ENCODE results near the gene PPL. TPM values are rescaled to one million over a fixed set of nuclear protein-coding genes. Genes with fewer than 3 reads are reported as not detected.

PPL gene
- total RNA-seq, 1 donor from 2014 or later: 5.6 TPM

GRCh38 chr16:4895366-4895765 lies 41.6 kb downstream of the PPL start:
- intact Hi-C loops (cut with DNase I): no loop called here
- DNase-seq (ENCODE audit: low spot score): no peak

DNA sequence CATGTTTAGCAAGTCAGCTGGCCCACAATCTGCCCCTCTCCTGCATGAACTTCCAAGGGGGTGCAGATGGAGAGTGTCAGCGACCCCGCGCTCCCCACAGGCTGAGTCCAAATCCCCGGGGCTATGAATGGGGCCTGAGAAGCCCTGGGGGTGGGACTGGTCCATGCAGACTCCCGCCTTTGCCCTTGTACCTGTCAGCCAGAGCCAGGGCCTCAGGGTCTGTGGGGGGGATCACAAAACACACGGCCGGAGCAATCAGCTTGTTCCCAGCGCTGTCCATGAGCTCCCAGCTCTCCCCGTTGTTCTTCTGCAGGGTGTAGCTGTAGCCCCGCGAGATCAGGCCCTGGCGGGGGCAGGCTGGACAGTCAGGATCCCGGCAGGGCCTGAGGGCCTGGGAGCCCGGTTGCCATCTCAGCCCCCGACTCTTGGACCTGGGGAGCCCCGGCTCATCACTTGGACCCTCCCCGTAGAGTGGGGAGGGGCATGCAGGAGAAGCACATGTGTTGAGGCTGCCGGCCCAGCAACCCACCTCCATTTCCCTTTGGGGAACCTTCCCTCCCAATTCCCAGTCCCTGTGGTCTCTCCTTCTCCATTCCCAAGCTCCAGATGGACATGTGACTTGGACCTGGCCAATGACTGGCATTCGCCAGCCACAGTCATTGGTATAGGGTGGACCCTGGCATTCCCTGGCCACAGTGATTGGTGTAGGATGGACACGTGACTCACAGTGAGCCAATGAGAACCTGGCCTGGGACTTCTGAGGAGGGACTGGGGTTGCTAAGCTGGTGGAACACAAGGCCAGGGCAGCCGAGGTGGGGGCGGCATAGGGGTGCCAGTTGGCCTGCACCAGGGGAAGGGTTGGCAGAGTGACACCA lies 42.4 kb downstream of the PPL start:
- intact Hi-C loops (cut with DNase I): no loop called here
- no peak for DNase-seq (ENCODE audit: low spot score)

GRCh38 chr16:4893103-4893862 lies 43.7 kb downstream of the PPL start:
- no peak for DNase-seq (ENCODE audit: low spot score)
- intact Hi-C loops (cut with DNase I): no loop called here

GRCh38 chr16:4892361-4893102 lies 44.4 kb downstream of the PPL start:
- intact Hi-C loops (cut with DNase I): no loop called here
- no peak for DNase-seq (ENCODE audit: low spot score)

GRCh38 chr16:4891886-4892216 lies 45.1 kb downstream of the PPL start:
- no peak for DNase-seq (ENCODE audit: low spot score)
- intact Hi-C loops (cut with DNase I): no loop called here

GRCh38 chr16:4891097-4891885 lies 45.7 kb downstream of the PPL start:
- DNase-seq (ENCODE audit: low spot score): no peak
- intact Hi-C loops (cut with DNase I): no loop called here

DNA sequence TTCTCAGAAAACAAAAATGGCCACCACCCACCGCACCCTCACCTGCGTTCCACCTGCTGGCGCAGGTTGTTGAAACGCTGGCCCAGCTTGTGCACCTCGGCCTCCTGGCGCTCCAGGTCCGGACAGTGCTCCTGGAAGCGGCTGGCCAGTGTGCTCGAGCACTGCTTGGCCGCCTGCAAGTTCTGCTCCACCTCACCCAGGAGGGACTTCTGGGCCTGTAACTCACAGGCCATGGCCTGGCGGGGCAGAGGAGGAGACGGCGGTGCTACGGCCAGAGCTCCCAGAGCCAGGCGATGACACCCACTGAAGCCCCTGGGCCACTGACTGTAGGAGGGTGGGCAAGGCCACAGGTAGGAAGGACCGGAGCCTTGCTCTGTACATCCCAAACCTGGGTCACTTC lies 46.3 kb downstream of the PPL start:
- intact Hi-C loops (cut with DNase I): no loop called here
- DNase-seq (ENCODE audit: low spot score): no peak

DNA sequence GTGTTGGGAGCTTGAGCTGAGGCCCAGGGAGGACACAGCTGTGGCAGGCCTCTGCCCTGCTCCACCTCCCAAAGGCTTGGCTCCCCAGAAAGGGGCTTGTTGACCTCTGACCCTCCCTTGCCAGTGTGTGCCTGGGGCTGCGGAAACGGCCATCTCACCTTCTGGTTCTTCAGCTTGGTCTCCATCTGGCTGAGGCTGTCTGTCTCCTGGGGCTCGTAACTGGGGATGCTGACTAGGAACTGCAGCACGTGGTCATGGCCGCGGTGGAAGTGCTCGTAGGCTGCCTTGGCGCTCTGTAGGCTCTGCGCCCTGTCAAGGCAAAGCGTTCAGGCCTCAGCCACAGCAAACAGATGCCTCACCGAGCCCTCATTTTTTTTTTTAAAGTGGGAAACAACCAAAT lies 46.9 kb downstream of the PPL start:
- intact Hi-C loops (cut with DNase I): no loop called here
- no peak for DNase-seq (ENCODE audit: low spot score)

GRCh38 chr16:4888428-4889135 lies 48.4 kb downstream of the PPL start:
- intact Hi-C loops (cut with DNase I): no loop called here
- no peak for DNase-seq (ENCODE audit: low spot score)

- intact Hi-C loops (cut with DNase I): no loop called here
- DNase-seq (ENCODE audit: low spot score): no peak
Measured at GRCh38 chr16:4886151-4886550, 50.8 kb downstream of the PPL start.

DNA sequence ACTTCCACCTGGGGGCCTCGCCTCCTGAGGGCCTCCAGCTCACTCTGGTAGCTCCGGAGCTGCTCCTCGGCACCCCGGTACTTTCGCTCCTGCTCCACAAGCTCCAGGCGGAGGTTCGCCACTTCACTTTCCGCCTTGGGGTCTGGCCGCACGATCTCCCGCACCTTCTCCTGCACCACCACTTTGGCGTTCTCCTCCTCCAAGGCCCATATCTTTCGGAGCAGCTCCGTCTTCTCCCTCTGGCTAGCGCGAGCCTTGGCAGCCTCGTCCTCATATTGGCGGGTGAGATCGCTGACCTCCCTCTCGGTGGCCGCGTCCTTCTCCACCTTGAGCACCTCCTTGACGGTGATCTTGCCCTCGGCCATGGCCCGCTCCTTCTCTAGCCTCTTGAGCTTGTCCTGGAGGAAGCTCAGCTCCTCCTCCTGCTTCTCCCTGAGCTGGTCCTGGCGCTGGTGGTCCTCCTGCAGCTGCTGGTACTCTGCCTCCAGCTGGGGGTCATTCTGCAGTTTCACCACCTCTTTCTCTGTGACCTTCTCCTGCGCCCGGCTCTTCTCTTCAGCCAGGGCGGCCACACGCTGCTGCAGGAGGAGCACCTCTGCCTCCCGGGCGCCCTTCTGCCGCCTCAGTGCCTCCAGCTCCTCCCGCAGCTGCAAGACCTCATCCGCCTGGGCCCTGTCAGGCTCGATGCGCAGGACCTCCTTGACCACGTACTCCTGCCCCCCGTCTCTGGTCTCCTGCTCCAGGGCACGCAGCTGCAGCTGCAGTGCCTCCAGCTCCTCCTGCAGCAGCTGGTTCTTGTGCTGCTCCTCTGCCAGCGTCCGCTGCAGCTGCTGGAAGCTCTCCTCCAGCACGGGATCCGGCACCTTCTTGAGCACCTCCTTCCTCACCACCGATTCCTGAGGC lies 51.7 kb downstream of the PPL start:
- DNase-seq (ENCODE audit: low spot score): no peak
- intact Hi-C loops (cut with DNase I): no loop called here

- intact Hi-C loops (cut with DNase I): no loop called here
Measured at GRCh38 chr16:4884209-4884608, 52.7 kb downstream of the PPL start.

GRCh38 chr16:4883501-4883900 lies 53.4 kb downstream of the PPL start:
- intact Hi-C loops (cut with DNase I): no loop called here
- DNase-seq (ENCODE audit: low spot score): no peak

More at GRCh38 chr16:4884209-4884608, 52.7 kb downstream of the PPL start:
- no peak for DNase-seq (ENCODE audit: low spot score)

- intact Hi-C loops (cut with DNase I): no loop called here
- no peak for DNase-seq (ENCODE audit: low spot score)
Measured at GRCh38 chr16:4882633-4883285, 54.2 kb downstream of the PPL start.

- DNase-seq (ENCODE audit: low spot score): no peak
- intact Hi-C loops (cut with DNase I): no loop called here
Measured at GRCh38 chr16:4882000-4882632, 54.8 kb downstream of the PPL start.

GRCh38 chr16:4880006-4880580 lies 56.9 kb downstream of the PPL start:
- intact Hi-C loops (cut with DNase I): no loop called here
- DNase-seq (ENCODE audit: low spot score): no peak

DNA sequence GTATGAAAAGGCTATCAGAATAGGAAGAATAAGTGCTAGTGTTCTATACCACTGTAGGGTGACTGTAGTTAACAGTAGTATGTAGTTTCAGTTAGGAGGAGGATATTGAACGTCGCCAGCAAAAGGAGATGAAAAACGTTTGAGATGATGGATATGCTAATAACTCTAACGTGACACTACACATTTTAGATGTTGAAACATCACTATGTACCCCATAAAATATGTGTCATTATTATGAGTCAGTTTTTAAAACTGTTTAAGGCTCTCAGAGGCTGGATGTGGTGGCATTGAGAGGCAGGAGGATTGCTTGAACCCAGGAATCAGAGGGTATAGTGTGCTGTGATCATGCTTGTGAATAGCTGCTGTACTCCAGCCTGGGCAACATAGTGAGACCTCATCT lies 57.9 kb downstream of the PPL start:
- no peak for DNase-seq (ENCODE audit: low spot score)
- intact Hi-C loops (cut with DNase I): no loop called here

Data from cardiac septum (tissue), 1 donor.